CD4-positive, alpha-beta T cell (primary cell): Measurements from ENCODE around the gene LYSMD3. TPM values are rescaled to one million over a fixed set of nuclear protein-coding genes. Genes with fewer than 3 reads are reported as not detected.
A peak's percentile ranks its signal among the peaks of the same experiment; 100 is the strongest.

Source experiments
- ATAC-seq: fragments of 200-7000 bp; cut with Tn5 transposase; one replicate; pipeline ENCODE4 v1.10.0; 2022; ENCODE audit warnings: mild to moderate bottlenecking; ENCODE audit not compliant: poor library complexity
- CTCF ChIA-PET: fragments of 350-600 bp; sonication (Branson Sonifier 250); formaldehyde crosslinking; loops from one replicate; lab custom pipeline; 2021; ENCODE audit warnings: antibody characterized with exemption, inconsistent platforms; lab: Charles Lee
- POLR2A ChIA-PET: fragments of 350-600 bp; sonication (Branson Sonifier 250); formaldehyde crosslinking; loops from one replicate; lab custom pipeline; 2021; ENCODE audit warnings: antibody characterized with exemption, inconsistent platforms; lab: Charles Lee
- DNase-seq, 14 experiments: peaks; one replicate each; pipeline ENCODE4 v3.0.0-alpha.2; 2013 to 2020; ENCODE audit warnings: mixed read lengths in 2 of 14
- H3K27ac ChIP-seq, 2 donors: one replicate each; pipeline versions ENCODE4 v1.5.1 to v1.7.0; 2013; ENCODE audit warnings: low read length in 2 of 2, low read depth in 1 of 2, mild to moderate bottlenecking in 1 of 2
- H3K27me3 ChIP-seq, 2 experiments: 1 replicate in 1 of 2; 2 replicates in 1 of 2; pipeline versions ENCODE4 v1.6.1 to v1.7.0; 2013; ENCODE audit warnings: low read length in 2 of 2, control low read depth in 1 of 2, mild to moderate bottlenecking in 1 of 2, moderate library complexity in 1 of 2; ENCODE audit not compliant: insufficient read depth in 2 of 2, control insufficient read depth in 1 of 2
- H3K36me3 ChIP-seq: one replicate; pipeline ENCODE4 v1.6.1; 2013; ENCODE audit warnings: low read length, control low read depth; ENCODE audit not compliant: insufficient read depth
- H3K4me1 ChIP-seq: one replicate; pipeline ENCODE4 v1.6.1; 2013; ENCODE audit warnings: low read length, control low read depth; ENCODE audit not compliant: insufficient read depth
- H3K4me3 ChIP-seq: one replicate; pipeline ENCODE4 v1.5.1; 2013; ENCODE audit warnings: mild to moderate bottlenecking, low read length, moderate library complexity
- H3K9me3 ChIP-seq, 2 experiments: 1 replicate in 1 of 2; 2 replicates in 1 of 2; pipeline versions ENCODE4 v1.6.1 to v1.7.0; 2013; ENCODE audit warnings: low read length in 2 of 2, mild to moderate bottlenecking in 2 of 2, control low read depth in 1 of 2, moderate library complexity in 1 of 2; ENCODE audit not compliant: control insufficient read depth in 1 of 2, insufficient read depth in 1 of 2
- H3K27ac Mint-ChIP-seq: one replicate; pipeline ENCODE4 v1.8.0; 2020; ENCODE audit warnings: mixed read lengths
- H3K27me3 Mint-ChIP-seq: one replicate; pipeline ENCODE4 v1.8.0; 2021; ENCODE audit warnings: mixed read lengths
- H3K36me3 Mint-ChIP-seq: one replicate; pipeline ENCODE4 v1.8.0; 2021; ENCODE audit warnings: low read depth, mixed read lengths
- H3K4me1 Mint-ChIP-seq: one replicate; pipeline ENCODE4 v1.8.0; 2021; ENCODE audit warnings: low read depth, mixed read lengths
- H3K4me3 Mint-ChIP-seq: one replicate; pipeline ENCODE4 v1.8.0; 2020; ENCODE audit warnings: mild to moderate bottlenecking, mixed read lengths
- H3K9me3 Mint-ChIP-seq: one replicate; pipeline ENCODE4 v1.8.0; 2020; ENCODE audit warnings: mixed read lengths
- CTCF ChIP-seq: fragments of 200-600 bp; IDR thresholded peaks from one replicate; pipeline ENCODE4 v1.8.0; 2022; ENCODE audit warnings: antibody characterized with exemption, mild to moderate bottlenecking
- intact Hi-C, 2 experiments: fragments of 100-400 bp; cut with DNase I in 1 of 2; cut with micrococcal nuclease in 1 of 2; formaldehyde crosslinking; loops; one replicate each; pipeline versions ENCODE4 v1.15.1 to v1.9.0; 2023 to 2025; cut with DNase I, micrococcal nuclease
- total RNA-seq, 174 experiments: library from RNA in 2 of 174; stranded (reverse) in 2 of 174; gene quantifications; one replicate each; pipeline ENCODE4 v1.2.3 and lab custom pipeline; 2021 to 2026

Gene LYSMD3
- total RNA-seq, 2 experiments from 2014 or later: 27.6 to 32.8 TPM

- Histone ChIP-seq H3K36me3 (no peaks in the 10 kb centered on the region), H3K4me1 (peaks cover 7% of the 10 kb centered on the region), H3K27ac (no peak overlapping the region), H3K27me3 (peaks cover 11 to 26% of the 10 kb centered on the region in 2 experiments), H3K9me3 (no peaks in the 10 kb centered on the region), H3K4me3 (no peak overlapping the region)
- intact Hi-C loops: loop anchor here (5.0 kb wide), 3 partner anchors 249 to 1806 kb away; no protein-coding TSS in a partner anchor
- Mint-ChIP-seq H3K27me3 (peaks cover 51% of the 10 kb centered on the region), H3K36me3 (peaks cover 9% of the 10 kb centered on the region), H3K27ac (no peak overlapping the region), H3K4me1 (peaks cover 3% of the 10 kb centered on the region), H3K4me3 (no peak overlapping the region), H3K9me3 (no peaks in the 10 kb centered on the region)
- POLR2A ChIA-PET: no interaction called here
- CTCF ChIA-PET: no interaction called here
- no peak for ATAC-seq
- no peak for DNase-seq
- TF ChIP-seq CTCF: no peak
Observed at GRCh38 chr5:90533794-90534193, 4.4 kb upstream of the LYSMD3 start.

DNA sequence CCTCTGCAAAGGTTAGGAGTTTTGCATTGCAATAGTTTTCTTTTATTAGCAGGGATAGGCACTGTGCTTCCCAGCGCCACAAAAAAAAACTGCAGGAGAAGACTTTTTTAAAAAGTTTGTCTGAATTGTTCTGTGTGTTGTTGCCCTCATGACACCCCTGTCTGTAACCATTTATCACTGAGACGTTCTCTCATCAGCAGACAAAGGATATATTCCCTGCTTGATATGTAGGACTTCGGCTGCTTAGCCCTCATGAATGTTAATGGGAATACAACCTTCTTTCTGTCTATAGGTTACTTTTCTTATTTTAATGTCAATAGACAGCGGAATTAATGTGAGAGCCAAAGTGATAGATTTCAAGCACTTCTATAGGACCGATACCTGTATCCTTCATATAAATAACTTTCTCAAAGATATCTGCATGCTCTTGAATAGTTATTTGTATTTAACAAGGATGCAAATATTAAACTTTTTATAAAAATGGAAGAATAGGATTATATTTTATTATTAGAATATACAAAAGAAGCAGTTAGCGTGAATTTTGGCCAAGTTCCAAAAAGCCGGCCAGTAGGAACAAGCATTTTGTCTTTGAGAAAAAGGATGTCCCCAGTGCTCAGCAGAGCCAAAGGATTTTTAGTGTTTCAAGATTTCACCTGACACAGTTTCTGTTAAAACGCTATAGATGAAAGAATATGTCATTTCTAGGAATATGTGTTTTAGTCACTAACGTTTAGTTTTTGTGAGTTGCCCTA lies 1.5 kb upstream of the LYSMD3 start:
- Histone ChIP-seq H3K4me3 (no peak overlapping the region), H3K4me1 (peaks cover 12% of the 10 kb centered on the region), H3K36me3 (no peaks in the 10 kb centered on the region), H3K9me3 (no peaks in the 10 kb centered on the region), H3K27ac (peak overlapping the region in 1 of 2 donors; percentile 95), H3K27me3 (peaks cover 11 to 26% of the 10 kb centered on the region in 2 experiments)
- peaks cover 36% of the 10 kb centered on the region for H3K27me3 Mint-ChIP-seq
- intact Hi-C loops: loop anchor here (1.0 to 5.0 kb wide), 5 partner anchors 90 to 1804 kb away; no protein-coding TSS in a partner anchor
- H3K27ac Mint-ChIP-seq: peak overlapping the region; percentile 93
- CTCF ChIA-PET: interaction anchor here (1.0 to 2.3 kb wide), 4 partner anchors 56 to 1801 kb away, joined by 3 to 10 read pairs (median 6); partner anchors contain the start of genes CETN3, MBLAC2 and POLR3G
- TF ChIP-seq CTCF: no peak
- ATAC-seq (no peak), DNase-seq (peak in 1 of 14 experiments; percentile 3)
- H3K4me1 Mint-ChIP-seq: peaks cover 32% of the 10 kb centered on the region
- POLR2A ChIA-PET: interaction anchor here (1.5 to 3.7 kb wide), 5 partner anchors 56 to 850 kb away, joined by 3 to 57 read pairs (median 17); partner anchors contain the start of genes CETN3, MBLAC2 and POLR3G
- peak overlapping the region; percentile 99 for H3K4me3 Mint-ChIP-seq
- H3K36me3 Mint-ChIP-seq: peaks cover 23% of the 10 kb centered on the region
- H3K9me3 Mint-ChIP-seq: no peaks in the 10 kb centered on the region

- ChIA-PET CTCF (interaction anchor here (0.8 to 2.3 kb wide), 6 partner anchors 40 to 1801 kb away, joined by 3 to 10 read pairs (median 4); partner anchors contain the start of genes CETN3, MBLAC2 and POLR3G), POLR2A (interaction anchor here (0.7 to 3.7 kb wide), 8 partner anchors 55 to 855 kb away, joined by 3 to 57 read pairs (median 12); partner anchors contain the start of genes ARRDC3, CETN3, MBLAC2 and POLR3G)
- intact Hi-C loops: loop anchor here (1.0 to 5.0 kb wide), 10 partner anchors 55 to 1803 kb away; partner anchors contain the start of genes ARRDC3 (in 2 of the 2), CETN3 (in 1 of the 2), MBLAC2 (in 1 of the 2) and POLR3G (in 1 of the 2)
- TF ChIP-seq CTCF: peak; percentile 74
- ATAC-seq: peak; percentile 60
- Mint-ChIP-seq H3K27me3 (peaks cover 29% of the 10 kb centered on the region), H3K27ac (peak overlapping the region; percentile 93), H3K4me3 (peak overlapping the region; percentile 99), H3K36me3 (peaks cover 30% of the 10 kb centered on the region), H3K9me3 (no peaks in the 10 kb centered on the region), H3K4me1 (peaks cover 33% of the 10 kb centered on the region)
- Histone ChIP-seq H3K27ac (peak overlapping the region; percentile 80 to 95), H3K4me1 (peaks cover 12% of the 10 kb centered on the region), H3K9me3 (no peaks in the 10 kb centered on the region), H3K4me3 (peak overlapping the region; percentile 95), H3K36me3 (peaks cover 2% of the 10 kb centered on the region), H3K27me3 (peaks cover 7 to 23% of the 10 kb centered on the region in 2 experiments)
- DNase-seq: peak in 10 of 14 experiments; percentile 36 to 77 (median 44)
Observed at GRCh38 chr5:90529939-90530677, 724 bp upstream of the LYSMD3 start.
